Activated B cell treated with CpG ODN at 0.5 μM for 24 hours (primary cell): ENCODE measurements around the gene GLYR1. TPM values are rescaled to one million over a fixed set of nuclear protein-coding genes. Genes with fewer than 3 reads are reported as not detected.
A peak's percentile ranks its signal among the peaks of the same experiment; 100 is the strongest.

Experiments
- ATAC-seq: fragments of 200-7000 bp; cut with Tn5 transposase; one replicate; pipeline ENCODE4 v1.10.0; 2021; ENCODE audit warnings: low read depth, mild to moderate bottlenecking, moderate library complexity
- CTCF ChIA-PET: fragments of 350-600 bp; sonication (Branson Sonifier 250); formaldehyde crosslinking; loops from one replicate; lab custom pipeline; 2021; ENCODE audit warnings: antibody characterized with exemption; lab: Charles Lee
- POLR2A ChIA-PET: fragments of 350-600 bp; sonication (Branson Sonifier 250); formaldehyde crosslinking; loops from one replicate; lab custom pipeline; 2021; ENCODE audit warnings: antibody characterized with exemption; lab: Charles Lee
- DNase-seq: peaks from one replicate; pipeline ENCODE4 v3.0.0; 2022
- H3K27ac Mint-ChIP-seq: one replicate; pipeline ENCODE4 v1.8.0; 2020; ENCODE audit warnings: mixed read lengths
- H3K27me3 Mint-ChIP-seq: one replicate; pipeline ENCODE4 v1.8.0; 2021; ENCODE audit warnings: mixed read lengths
- H3K36me3 Mint-ChIP-seq: one replicate; pipeline ENCODE4 v1.8.0; 2021; ENCODE audit warnings: low read depth, mixed read lengths
- H3K4me1 Mint-ChIP-seq: one replicate; pipeline ENCODE4 v1.8.0; 2021; ENCODE audit warnings: mixed read lengths
- H3K4me3 Mint-ChIP-seq: one replicate; pipeline ENCODE4 v1.8.0; 2020; ENCODE audit warnings: mild to moderate bottlenecking, mixed read lengths
- H3K9me3 Mint-ChIP-seq: one replicate; pipeline ENCODE4 v1.8.0; 2020; ENCODE audit warnings: mixed read lengths
- CTCF ChIP-seq: fragments of 200-600 bp; IDR thresholded peaks from one replicate; pipeline ENCODE4 v1.8.0; 2022; ENCODE audit warnings: antibody characterized with exemption, mild to moderate bottlenecking
- intact Hi-C: fragments of 100-400 bp; cut with micrococcal nuclease; formaldehyde crosslinking; loops from one replicate; pipeline ENCODE4 v1.15.1; 2024
- total RNA-seq: library from RNA; stranded (reverse); gene quantifications from 2 replicates; pipeline ENCODE4 v1.2.3, GENCODE V29; 2022

GLYR1 gene
- total RNA-seq, 1 donor from 2014 or later, result 156 TPM

- TF ChIP-seq CTCF, result no peak
- Mint-ChIP-seq H3K27me3 (no peaks in the 10 kb centered on the region), H3K27ac (no peak overlapping the region), H3K4me1 (no peaks in the 10 kb centered on the region), H3K4me3 (no peak overlapping the region), H3K36me3 (no peaks in the 10 kb centered on the region), H3K9me3 (no peaks in the 10 kb centered on the region)
- CTCF ChIA-PET, result no interaction called here
- POLR2A ChIA-PET, result no interaction called here
- intact Hi-C loops, result no loop called here
- DNase-seq (no peak), ATAC-seq (no peak)
Measured at GRCh38 chr16:4776141-4776705, 70.9 kb downstream of the GLYR1 start.

GRCh38 chr16:4775005-4775404, 72.1 kb downstream of the GLYR1 start:
- intact Hi-C loops, result no loop called here
- Mint-ChIP-seq H3K4me3 (no peak overlapping the region), H3K36me3 (no peaks in the 10 kb centered on the region), H3K4me1 (no peaks in the 10 kb centered on the region), H3K9me3 (no peaks in the 10 kb centered on the region), H3K27ac (no peak overlapping the region), H3K27me3 (no peaks in the 10 kb centered on the region)
- ChIA-PET POLR2A (interaction anchor here (0.6 kb wide), 1 partner anchor 15 kb away, joined by 4 read pairs; no protein-coding TSS in a partner anchor), CTCF (no interaction called here)
- ATAC-seq, result no peak
- TF ChIP-seq CTCF, result no peak
- no peak for DNase-seq

DNA sequence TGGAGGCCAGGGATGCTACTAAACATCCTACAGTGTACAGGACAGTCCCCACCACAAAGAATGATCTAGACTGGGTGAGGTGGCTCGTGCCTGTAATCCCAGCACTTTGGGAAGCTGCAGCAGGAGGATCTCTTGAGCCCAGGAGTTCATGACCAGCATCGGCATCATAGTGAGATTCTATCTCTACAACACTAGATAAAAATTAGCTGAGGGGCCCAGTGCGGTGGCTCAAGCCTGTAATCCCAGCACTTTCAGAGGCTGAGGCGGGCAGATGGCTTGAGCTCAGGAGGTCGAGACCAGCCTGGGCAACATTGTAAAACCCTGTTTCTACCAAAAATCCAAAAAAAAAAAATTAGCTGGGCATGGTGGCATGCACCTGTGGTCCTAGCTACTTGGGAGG, 74.7 kb downstream of the GLYR1 start:
- ChIA-PET POLR2A (interaction anchor here (0.7 kb wide), 1 partner anchor 53 kb away, joined by 3 read pairs; no protein-coding TSS in a partner anchor), CTCF (interaction anchor here (0.7 kb wide), 1 partner anchor 513 kb away, joined by 3 read pairs; no protein-coding TSS in a partner anchor)
- Mint-ChIP-seq H3K27me3 (no peaks in the 10 kb centered on the region), H3K4me1 (peaks cover 12% of the 10 kb centered on the region), H3K9me3 (no peaks in the 10 kb centered on the region), H3K4me3 (no peak overlapping the region), H3K36me3 (no peaks in the 10 kb centered on the region), H3K27ac (no peak overlapping the region)
- DNase-seq (no peak), ATAC-seq (no peak)
- intact Hi-C loops, result no loop called here
- no peak for TF ChIP-seq CTCF

- H3K9me3 Mint-ChIP-seq, result no peaks in the 10 kb centered on the region
- H3K36me3 Mint-ChIP-seq, result no peaks in the 10 kb centered on the region
- ATAC-seq, result no peak
- no peak for DNase-seq
- H3K27me3 Mint-ChIP-seq, result no peaks in the 10 kb centered on the region
- H3K4me1 Mint-ChIP-seq, result peaks cover 16% of the 10 kb centered on the region
- no peak for TF ChIP-seq CTCF
- ChIA-PET CTCF (interaction anchor here (0.7 kb wide), 1 partner anchor 513 kb away, joined by 3 read pairs; no protein-coding TSS in a partner anchor), POLR2A (no interaction called here)
- H3K27ac Mint-ChIP-seq, result no peak overlapping the region
- intact Hi-C loops, result no loop called here
- no peak overlapping the region for H3K4me3 Mint-ChIP-seq
Measured at GRCh38 chr16:4771646-4772045, 75.4 kb downstream of the GLYR1 start.

DNA sequence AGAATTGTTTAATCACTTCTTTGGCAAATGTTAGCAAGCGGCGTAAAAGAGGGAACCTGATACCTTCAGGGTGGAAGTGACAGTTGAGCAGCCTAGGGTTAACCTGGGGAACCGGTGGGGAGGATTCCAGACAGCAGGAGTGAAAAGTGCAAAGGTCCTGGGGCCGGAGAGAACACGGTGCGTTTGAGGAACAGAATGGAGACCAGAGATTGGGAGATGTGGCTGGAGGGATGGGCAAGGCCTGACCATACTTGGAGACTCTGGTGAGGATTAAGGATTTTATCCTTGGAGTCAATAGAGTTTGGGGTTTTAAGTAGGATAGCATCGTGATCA, 77.8 kb downstream of the GLYR1 start:
- intact Hi-C loops, result no loop called here
- ChIA-PET POLR2A (interaction anchor here (1.3 to 2.4 kb wide), 5 partner anchors 9 to 153 kb away, joined by 3 to 21 read pairs (median 8); partner anchors contain the start of genes ANKS3, DNAAF8, NUDT16L1 and ROGDI), CTCF (no interaction called here)
- peaks cover 24% of the 10 kb centered on the region for H3K4me1 Mint-ChIP-seq
- peaks cover 2% of the 10 kb centered on the region for H3K36me3 Mint-ChIP-seq
- H3K4me3 Mint-ChIP-seq, result peak overlapping the region; percentile 93
- ATAC-seq (no peak), DNase-seq (no peak)
- H3K9me3 Mint-ChIP-seq, result no peaks in the 10 kb centered on the region
- H3K27me3 Mint-ChIP-seq, result no peaks in the 10 kb centered on the region
- peak overlapping the region; percentile 91 for H3K27ac Mint-ChIP-seq
- no peak for TF ChIP-seq CTCF
